Stimulated activated CD4-positive, alpha-beta T cell treated with anti-CD3 and anti-CD28 coated beads, TNF-alpha, amount 100 ng/mL, for 1 hour (primary cell): ENCODE measurements around the gene HDLBP.

Source experiments
- DNase-seq, 3 donors: peaks; one replicate each; pipeline ENCODE4 v3.0.0-alpha.2; 2020; ENCODE audit warnings: low read depth in 3 of 3, low spot score in 1 of 3

HDLBP gene

GRCh38 chr2:241229563-241230401 is 85.7 kb downstream of the HDLBP start:
- no peak for DNase-seq

GRCh38 chr2:241228860-241229516 is 86.5 kb downstream of the HDLBP start:
- DNase-seq, result no peak

- no peak for DNase-seq
Observed at GRCh38 chr2:241228081-241228859, 87.2 kb downstream of the HDLBP start.

- no peak for DNase-seq
Observed at GRCh38 chr2:241227594-241227993, 87.9 kb downstream of the HDLBP start.

GRCh38 chr2:241226723-241227572 is 88.5 kb downstream of the HDLBP start:
- no peak for DNase-seq

- DNase-seq, result no peak
Observed at GRCh38 chr2:241225983-241226382, 89.5 kb downstream of the HDLBP start.

- DNase-seq, result no peak
Observed at GRCh38 chr2:241225545-241225944, 89.9 kb downstream of the HDLBP start.

- no peak for DNase-seq
Observed at GRCh38 chr2:241224851-241225438, 90.5 kb downstream of the HDLBP start.

GRCh38 chr2:241224018-241224850 is 91.2 kb downstream of the HDLBP start:
- DNase-seq, result no peak

GRCh38 chr2:241223211-241224017 is 92.1 kb downstream of the HDLBP start:
- no peak for DNase-seq

- no peak for DNase-seq
Observed at GRCh38 chr2:241219856-241220356, 95.6 kb downstream of the HDLBP start.

- no peak for DNase-seq
Observed at GRCh38 chr2:241219030-241219382, 96.5 kb downstream of the HDLBP start.

- peak in 1 of 3 donors; percentile 23 for DNase-seq
Observed at GRCh38 chr2:241218131-241219029, 97.1 kb downstream of the HDLBP start.

- peak in 1 of 3 donors; percentile 20 for DNase-seq
Observed at GRCh38 chr2:241217320-241218031, 98.0 kb downstream of the HDLBP start.

- DNase-seq, result no peak
Observed at GRCh38 chr2:241216211-241216761, 99.2 kb downstream of the HDLBP start.

GRCh38 chr2:241215421-241215820 is 100.1 kb downstream of the HDLBP start:
- DNase-seq, result no peak

GRCh38 chr2:241214766-241215165 is 100.7 kb downstream of the HDLBP start:
- no peak for DNase-seq
